Tibial artery (tissue), 4 donors: Measurements from ENCODE around the gene GCKR.

Experiments
- DNase-seq, 2 donors: peaks; one replicate each; pipeline ENCODE4 v3.0.0-alpha.2; 2019
- H3K27ac ChIP-seq, 2 donors: fragments of 200-600 bp; sonication (generic) in 1 of 2; 1 replicate in 1 of 2; 2 replicates in 1 of 2; pipeline ENCODE4 v1.5.1; 2018 to 2019; ENCODE audit warnings: mild to moderate bottlenecking in 1 of 2
- H3K27me3 ChIP-seq, 2 donors: fragments of 200-600 bp; sonication (generic) in 1 of 2; one replicate each; pipeline versions ENCODE4 v1.5.1 to v1.6.0; 2016 to 2019
- H3K36me3 ChIP-seq, 3 donors: fragments of 200-600 bp; sonication (generic) in 2 of 3; one replicate each; pipeline ENCODE4 v1.5.1; 2016 to 2019; ENCODE audit warnings: mild to moderate bottlenecking in 2 of 3
- H3K4me1 ChIP-seq, 4 donors: fragments of 200-600 bp; sonication (generic) in 2 of 4; 1 replicate in 3 of 4; 2 replicates in 1 of 4; pipeline ENCODE4 v1.5.1; 2016 to 2019
- H3K4me3 ChIP-seq, 2 donors: fragments of 200-600 bp; sonication (generic) in 1 of 2; 1 replicate in 1 of 2; 2 replicates in 1 of 2; pipeline ENCODE4 v1.5.1; 2018 to 2019; ENCODE audit warnings: mild to moderate bottlenecking in 2 of 2
- H3K9me3 ChIP-seq, 3 donors: fragments of 200-600 bp; sonication (generic) in 1 of 3; one replicate each; pipeline ENCODE4 v1.5.1; 2016 to 2019
- intact Hi-C: fragments of 100-400 bp; cut with DNase I; formaldehyde crosslinking; loops from one replicate; pipeline ENCODE4 v1.15.0; 2023; ENCODE audit warnings: low total_unique reads
- TF ChIP-seq, protein P1 (sequence below), 2 experiments: fragments of 200-600 bp in 1 of 2; fragments of 450-650 bp in 1 of 2; IDR thresholded peaks; one replicate each; pipeline ENCODE4 v1.5.1; 2017 to 2019; ENCODE audit warnings: antibody characterized with exemption in 2 of 2, mild to moderate bottlenecking in 1 of 2, moderate library complexity in 1 of 2

Gene GCKR

DNA sequence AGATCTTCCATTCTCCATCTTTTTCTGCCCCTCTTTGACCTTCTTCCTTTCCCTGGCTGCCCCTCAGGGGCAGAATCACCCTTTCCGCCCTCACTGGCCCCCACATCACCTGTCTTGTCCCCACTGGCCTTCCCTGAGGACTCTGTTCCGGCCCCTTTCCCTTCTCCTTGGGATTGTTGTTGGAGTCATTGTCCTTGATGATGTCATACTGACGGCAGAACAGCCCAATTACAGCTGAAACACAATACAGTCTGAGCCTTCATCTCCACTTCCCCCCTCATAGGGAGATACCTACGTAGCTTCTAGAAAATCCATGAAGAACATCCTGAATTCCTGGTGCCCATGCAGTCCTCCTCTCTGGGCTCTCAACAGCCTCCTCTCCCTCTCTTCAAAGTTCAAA is 4.1 kb upstream of the GCKR start:
- Histone ChIP-seq H3K9me3 (no peaks in the 10 kb centered on the region), H3K4me3 (no peak overlapping the region), H3K4me1 (peaks cover 0 to 30% (median 18%) of the 10 kb centered on the region in 4 donors), H3K36me3 (peaks cover 0 to 4% (median 0%) of the 10 kb centered on the region in 3 donors), H3K27ac (no peak overlapping the region), H3K27me3 (peaks cover 0 to 6% of the 10 kb centered on the region in 2 donors)
- TF ChIP-seq, protein P1, sequence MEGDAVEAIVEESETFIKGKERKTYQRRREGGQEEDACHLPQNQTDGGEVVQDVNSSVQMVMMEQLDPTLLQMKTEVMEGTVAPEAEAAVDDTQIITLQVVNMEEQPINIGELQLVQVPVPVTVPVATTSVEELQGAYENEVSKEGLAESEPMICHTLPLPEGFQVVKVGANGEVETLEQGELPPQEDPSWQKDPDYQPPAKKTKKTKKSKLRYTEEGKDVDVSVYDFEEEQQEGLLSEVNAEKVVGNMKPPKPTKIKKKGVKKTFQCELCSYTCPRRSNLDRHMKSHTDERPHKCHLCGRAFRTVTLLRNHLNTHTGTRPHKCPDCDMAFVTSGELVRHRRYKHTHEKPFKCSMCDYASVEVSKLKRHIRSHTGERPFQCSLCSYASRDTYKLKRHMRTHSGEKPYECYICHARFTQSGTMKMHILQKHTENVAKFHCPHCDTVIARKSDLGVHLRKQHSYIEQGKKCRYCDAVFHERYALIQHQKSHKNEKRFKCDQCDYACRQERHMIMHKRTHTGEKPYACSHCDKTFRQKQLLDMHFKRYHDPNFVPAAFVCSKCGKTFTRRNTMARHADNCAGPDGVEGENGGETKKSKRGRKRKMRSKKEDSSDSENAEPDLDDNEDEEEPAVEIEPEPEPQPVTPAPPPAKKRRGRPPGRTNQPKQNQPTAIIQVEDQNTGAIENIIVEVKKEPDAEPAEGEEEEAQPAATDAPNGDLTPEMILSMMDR (IDR thresholded peaks at IDR 0.05) = no peak
- intact Hi-C loops = loop anchor here (10.0 kb wide), 1 partner anchor 92 kb away; the partner anchor contains the start of gene ZNF512
- DNase-seq = no peak

DNA sequence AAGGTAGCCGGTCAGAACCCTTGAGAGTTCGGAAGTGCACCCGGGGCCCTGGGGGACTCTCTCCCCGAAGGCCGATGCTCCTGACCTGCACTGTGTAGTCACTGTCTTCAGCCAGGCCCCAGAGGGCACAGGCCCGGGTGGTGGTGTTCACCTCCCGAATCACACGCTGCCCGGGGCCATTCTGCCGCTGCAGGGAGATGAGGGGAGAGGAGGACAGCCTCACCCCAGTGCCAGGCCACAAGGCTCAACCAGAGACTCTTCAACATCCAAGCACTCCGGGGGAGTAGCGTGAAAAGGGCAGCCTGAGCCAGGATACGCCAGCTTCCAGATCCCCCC is 2.7 kb upstream of the GCKR start:
- Histone ChIP-seq H3K27ac (peak overlapping the region; percentile 76 to 80), H3K4me3 (peak overlapping the region; percentile 66 to 77), H3K9me3 (no peaks in the 10 kb centered on the region), H3K4me1 (peaks cover 0 to 26% (median 11%) of the 10 kb centered on the region in 4 donors), H3K36me3 (peaks cover 0 to 4% (median 0%) of the 10 kb centered on the region in 3 donors), H3K27me3 (peaks cover 0 to 9% of the 10 kb centered on the region in 2 donors)
- DNase-seq = no peak
- TF ChIP-seq, protein P1 (IDR thresholded peaks at IDR 0.05) = no peak
- intact Hi-C loops = loop anchor here (10.0 kb wide), 1 partner anchor 91 kb away; the partner anchor contains the start of gene ZNF512

DNA sequence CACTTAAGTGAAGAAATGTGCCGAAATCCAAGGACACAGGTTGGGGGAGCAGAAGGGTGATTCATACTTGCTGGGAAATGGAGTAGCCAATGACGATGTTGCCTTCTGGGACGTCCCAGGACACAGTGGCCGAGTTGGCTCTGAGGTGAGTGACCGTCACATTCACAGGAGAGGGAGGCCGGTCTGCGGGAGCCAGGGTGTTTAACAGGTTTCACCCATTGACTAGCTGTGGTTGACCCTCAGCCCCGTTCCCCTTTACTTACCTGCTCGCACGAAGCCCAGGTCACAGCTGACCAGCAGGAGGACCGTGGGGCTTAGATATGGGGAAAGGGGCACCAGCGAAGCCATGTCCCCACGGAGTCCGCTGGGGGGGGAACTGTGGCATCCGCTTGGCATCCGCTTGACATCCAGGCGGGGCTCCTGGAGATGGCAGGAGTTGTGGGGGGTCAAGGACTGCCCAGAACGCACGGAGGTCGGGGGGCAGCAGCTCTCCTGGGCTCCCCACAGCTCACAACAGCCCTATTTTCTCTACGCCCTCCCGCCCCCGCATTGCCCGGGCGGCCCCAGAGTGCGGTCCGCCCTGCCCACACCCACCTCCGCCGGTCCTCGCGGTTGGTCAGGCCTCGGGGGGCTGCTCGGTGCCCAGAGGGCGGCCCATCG is 2.2 kb upstream of the GCKR start:
- Histone ChIP-seq H3K4me3 (peak overlapping the region; percentile 66 to 77), H3K9me3 (no peaks in the 10 kb centered on the region), H3K36me3 (peaks cover 0 to 4% (median 0%) of the 10 kb centered on the region in 3 donors), H3K4me1 (peaks cover 0 to 22% (median 7%) of the 10 kb centered on the region in 4 donors), H3K27me3 (peaks cover 0 to 9% of the 10 kb centered on the region in 2 donors), H3K27ac (peak overlapping the region; percentile 76 to 80)
- TF ChIP-seq, protein P1 (IDR thresholded peaks at IDR 0.05) = no peak
- intact Hi-C loops = loop anchor here (10.0 kb wide), 1 partner anchor 90 kb away; the partner anchor contains the start of gene ZNF512
- peak; percentile 49 to 81 for DNase-seq

DNA sequence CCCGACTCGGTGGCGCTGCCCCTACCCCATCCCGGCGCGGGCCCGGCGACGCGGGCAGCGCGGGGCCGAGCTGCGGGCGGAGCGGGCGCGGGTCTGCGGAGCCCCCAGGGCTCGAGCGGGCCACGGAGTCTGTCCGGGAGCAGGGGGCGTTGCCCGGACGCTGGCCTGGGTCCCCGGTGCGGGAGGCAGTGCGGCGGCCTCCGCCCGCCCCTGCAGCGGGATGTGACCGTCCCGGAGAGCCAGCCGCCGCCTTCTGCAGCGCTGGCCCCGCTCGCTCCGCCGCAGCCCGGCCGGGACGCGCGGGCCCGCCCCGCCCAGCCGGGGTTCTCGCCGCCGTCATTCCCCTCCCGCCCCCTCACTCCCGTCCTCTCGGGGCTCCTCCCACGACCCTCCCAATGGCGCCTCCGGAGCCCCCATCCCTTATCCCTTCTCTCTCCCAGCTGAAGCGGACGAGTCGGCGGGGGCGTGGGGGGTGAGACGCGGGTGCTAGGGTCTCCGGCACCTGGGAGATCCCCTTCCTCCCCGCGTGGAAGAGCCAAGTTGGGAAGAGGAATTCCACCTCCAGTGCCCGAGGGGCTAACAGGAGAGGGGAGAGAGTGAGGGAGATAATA is 1.6 kb upstream of the GCKR start, which contains the start of gene FNDC4:
TSS of gene FNDC4 (minus strand) at position 257 of the 611 bp plus-strand sequence. CDS start 521 bp downstream, outside the sequence.
- Histone ChIP-seq H3K9me3 (no peaks in the 10 kb centered on the region), H3K4me1 (peaks cover 0 to 21% (median 7%) of the 10 kb centered on the region in 4 donors), H3K36me3 (peaks cover 0 to 4% (median 0%) of the 10 kb centered on the region in 3 donors), H3K4me3 (peak within 1 kb of the TSS; percentile 66 to 77), H3K27ac (peak within 1 kb of the TSS; percentile 76 to 80), H3K27me3 (peaks cover 0 to 9% of the 10 kb centered on the region in 2 donors)
- TF ChIP-seq, protein P1 (IDR thresholded peaks at IDR 0.05) = no peak
- no peak for DNase-seq
- intact Hi-C loops = loop anchor here (10.0 kb wide), 1 partner anchor 90 kb away; the partner anchor contains the start of gene ZNF512

DNA sequence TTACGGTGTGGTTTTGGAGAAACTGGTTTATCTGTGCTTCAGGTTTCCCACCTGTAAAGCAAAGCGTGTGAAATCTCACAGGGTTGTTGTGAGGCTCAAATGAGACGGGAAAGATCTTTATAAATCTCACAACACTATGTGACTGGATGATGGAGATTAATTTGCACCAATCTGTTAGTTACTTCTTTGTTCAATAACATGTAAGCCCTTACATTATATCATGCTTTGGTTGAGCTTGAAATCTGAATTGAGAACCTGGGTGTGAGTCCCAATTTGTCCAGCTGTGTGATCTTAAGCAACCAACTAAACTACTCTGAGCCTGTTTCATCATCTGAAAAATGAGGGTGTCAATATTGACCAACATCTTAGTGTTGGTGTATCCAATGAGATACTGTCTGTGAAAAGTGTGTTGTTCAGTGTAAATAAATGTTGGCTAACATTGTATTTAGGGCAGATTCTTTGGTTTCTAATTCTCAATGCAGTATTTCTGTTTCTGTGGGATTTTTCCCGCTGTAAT is 741 bp upstream of the GCKR start:
- Histone ChIP-seq H3K4me1 (peaks cover 0 to 16% (median 6%) of the 10 kb centered on the region in 4 donors), H3K9me3 (no peaks in the 10 kb centered on the region), H3K27ac (no peak overlapping the region), H3K36me3 (peaks cover 0 to 4% (median 0%) of the 10 kb centered on the region in 3 donors), H3K4me3 (no peak overlapping the region), H3K27me3 (peaks cover 0 to 9% of the 10 kb centered on the region in 2 donors)
- DNase-seq = no peak
- intact Hi-C loops = loop anchor here (10.0 kb wide), 1 partner anchor 89 kb away; the partner anchor contains the start of gene ZNF512
- TF ChIP-seq, protein P1 (IDR thresholded peaks at IDR 0.05) = no peak
